Measurements from ENCODE around the gene PHTF2. TPM values are rescaled to one million over a fixed set of nuclear protein-coding genes. Genes with fewer than 3 reads are reported as not detected.
"Not testable (repeated sequence)": the region's sequence is repeated elsewhere in the genome, so short reads cannot be mapped to it uniquely, and the experiment has no call there.

PHTF2 gene
- total RNA-seq, 1 experiment from 2014 or later: 53.6 TPM

GRCh38 chr7:77830649-77831355 is 32.2 kb downstream of the PHTF2 start:
- DNase-seq (ENCODE audit: low spot score): no peak

- DNase-seq (ENCODE audit: low spot score): no peak
Observed at GRCh38 chr7:77831481-77831880, 32.9 kb downstream of the PHTF2 start.

GRCh38 chr7:77831953-77832352 is 33.4 kb downstream of the PHTF2 start:
- DNase-seq (ENCODE audit: low spot score): no peak

- no peak for DNase-seq (ENCODE audit: low spot score)
Observed at GRCh38 chr7:77833136-77833535, 34.6 kb downstream of the PHTF2 start.

GRCh38 chr7:77836425-77836824 is 37.9 kb downstream of the PHTF2 start:
- DNase-seq (ENCODE audit: low spot score): not testable (repeated sequence)

- no peak for DNase-seq (ENCODE audit: low spot score)
Observed at GRCh38 chr7:77837275-77837674, 38.7 kb downstream of the PHTF2 start.

- no peak for DNase-seq (ENCODE audit: low spot score)
Observed at GRCh38 chr7:77837966-77838365, 39.4 kb downstream of the PHTF2 start.

GRCh38 chr7:77838929-77839491 is 40.4 kb downstream of the PHTF2 start:
- DNase-seq (ENCODE audit: low spot score): no peak

GRCh38 chr7:77839919-77840318 is 41.3 kb downstream of the PHTF2 start:
- DNase-seq (ENCODE audit: low spot score): no peak

GRCh38 chr7:77843194-77843593 is 44.6 kb downstream of the PHTF2 start:
- DNase-seq (ENCODE audit: low spot score): no peak

- no peak for DNase-seq (ENCODE audit: low spot score)
Observed at GRCh38 chr7:77846317-77847092, 47.9 kb downstream of the PHTF2 start.

- peak; percentile 19 for DNase-seq (ENCODE audit: low spot score)
Observed at GRCh38 chr7:77855371-77856083, 57.0 kb downstream of the PHTF2 start.

- DNase-seq (ENCODE audit: low spot score): no peak
Observed at GRCh38 chr7:77858278-77858677, 59.7 kb downstream of the PHTF2 start.

GRCh38 chr7:77859343-77859742 is 60.8 kb downstream of the PHTF2 start:
- no peak for DNase-seq (ENCODE audit: low spot score)

GRCh38 chr7:77862691-77863090 is 64.1 kb downstream of the PHTF2 start:
- DNase-seq (ENCODE audit: low spot score): no peak

GRCh38 chr7:77863860-77864259 is 65.3 kb downstream of the PHTF2 start:
- DNase-seq (ENCODE audit: low spot score): no peak

GRCh38 chr7:77866370-77866769 is 67.8 kb downstream of the PHTF2 start:
- DNase-seq (ENCODE audit: low spot score): no peak

- DNase-seq (ENCODE audit: low spot score): no peak
Observed at GRCh38 chr7:77866786-77867536, 68.4 kb downstream of the PHTF2 start.

- no peak for DNase-seq (ENCODE audit: low spot score)
Observed at GRCh38 chr7:77867537-77867865, 68.9 kb downstream of the PHTF2 start.

GRCh38 chr7:77872256-77872655 is 73.7 kb downstream of the PHTF2 start:
- not testable (repeated sequence) for DNase-seq (ENCODE audit: low spot score)
